Measurements from ENCODE around the gene CDYL2. TPM values are rescaled to one million over a fixed set of nuclear protein-coding genes. Genes with fewer than 3 reads are reported as not detected.

CDYL2 gene
- total RNA-seq, 1 experiment from 2014 or later, result 0.34 TPM

Other genes with a start within 250 kb of the CDYL2 start
- 73.2 and 80.8 TPM in 2 replicates for gene CMC2, start 202.3 kb upstream of the CDYL2 start, total RNA-seq (2014; rRNA removed)
- 64.8 and 73.5 TPM in 2 replicates for gene CENPN, start 202.6 kb upstream of the CDYL2 start, total RNA-seq (2014; rRNA removed)
- 36.7 and 41.5 TPM in 2 replicates for gene ATMIN, start 231.2 kb upstream of the CDYL2 start, total RNA-seq (2014; rRNA removed)